A549 (cell line): Measurements from ENCODE around the gene CEP97.

Source experiments
- CEBPB ChIP-seq, 2 experiments: fragments of >200 bp in 1 of 2; sonication (Bioruptor Twin) in 1 of 2; formaldehyde crosslinking in 1 of 2; IDR thresholded peaks; 2 replicates each; pipeline ENCODE4 v1.6.1; 2012 to 2016
- EP300 ChIP-seq, 2 experiments: fragments of >200 bp; sonication (Bioruptor Twin); formaldehyde crosslinking; IDR thresholded peaks; 2 replicates in 1 of 2; 3 replicates in 1 of 2; pipeline ENCODE4 v1.6.1; 2016 to 2017
- ESRRA ChIP-seq: fragments of 150-350 bp; IDR thresholded peaks from 2 replicates; pipeline ENCODE4 v1.6.1; 2014; ENCODE audit warnings: mild to moderate bottlenecking, low read length, borderline replicate concordance
- JUNB ChIP-seq: fragments of >200 bp; sonication (Bioruptor Twin); formaldehyde crosslinking; IDR thresholded peaks from 2 replicates; pipeline ENCODE4 v1.6.1; 2016
- PHF8 ChIP-seq: fragments of 200-600 bp; sonication (generic); IDR thresholded peaks from 2 replicates; pipeline ENCODE4 v1.6.1; 2016; ENCODE audit warnings: low read depth, mild to moderate bottlenecking, antibody characterized with exemption, moderate library complexity, borderline replicate concordance
- POLR2A ChIP-seq: IDR thresholded peaks from 2 replicates; pipeline ENCODE4 v1.6.1; 2012; ENCODE audit warnings: mild to moderate bottlenecking, low read length
- RAD21 ChIP-seq, 2 experiments: fragments of >200 bp in 1 of 2; sonication (Bioruptor Twin) in 1 of 2; formaldehyde crosslinking in 1 of 2; IDR thresholded peaks in 1 of 2; conservative IDR thresholded peaks in 1 of 2; 2 replicates in 1 of 2; 3 replicates in 1 of 2; pipeline ENCODE4 v1.6.1; 2012 to 2018; ENCODE audit warnings: inconsistent platforms in 1 of 2
- REST ChIP-seq: fragments of 200-600 bp; sonication (generic); IDR thresholded peaks from 2 replicates; pipeline ENCODE4 v1.6.1; 2016; ENCODE audit warnings: antibody characterized with exemption, mild to moderate bottlenecking, moderate library complexity
- SREBF2 ChIP-seq: fragments of 450-650 bp; IDR thresholded peaks from 2 replicates; pipeline ENCODE4 v1.6.1; 2014; ENCODE audit warnings: mild to moderate bottlenecking, moderate library complexity
- TF ChIP-seq, protein P1 (sequence below): fragments of >200 bp; sonication (Bioruptor Twin); formaldehyde crosslinking; IDR thresholded peaks from 3 replicates; pipeline ENCODE4 v1.5.1; 2016
- TF ChIP-seq, protein P2 (sequence below): fragments of 450-650 bp; IDR thresholded peaks from 2 replicates; pipeline ENCODE4 v1.6.1; 2014; ENCODE audit warnings: antibody characterized with exemption

GRCh38 chr3:101809178-101810021 is 85.0 kb downstream of the CEP97 start:
- TF ChIP-seq RAD21 (conservative IDR thresholded peaks at IDR 0.05 in 1 of 2, IDR thresholded peaks at IDR 0.05 in 1 of 2) (peak; percentile 76 to 84), REST (no peak), JUNB (no peak), POLR2A (no peak), PHF8 (no peak), ESRRA (no peak), CEBPB (IDR thresholded peaks at IDR 0.05) (no peak), EP300 (IDR thresholded peaks at IDR 0.05) (no peak), SREBF2 (no peak)
- TF ChIP-seq, protein P1, sequence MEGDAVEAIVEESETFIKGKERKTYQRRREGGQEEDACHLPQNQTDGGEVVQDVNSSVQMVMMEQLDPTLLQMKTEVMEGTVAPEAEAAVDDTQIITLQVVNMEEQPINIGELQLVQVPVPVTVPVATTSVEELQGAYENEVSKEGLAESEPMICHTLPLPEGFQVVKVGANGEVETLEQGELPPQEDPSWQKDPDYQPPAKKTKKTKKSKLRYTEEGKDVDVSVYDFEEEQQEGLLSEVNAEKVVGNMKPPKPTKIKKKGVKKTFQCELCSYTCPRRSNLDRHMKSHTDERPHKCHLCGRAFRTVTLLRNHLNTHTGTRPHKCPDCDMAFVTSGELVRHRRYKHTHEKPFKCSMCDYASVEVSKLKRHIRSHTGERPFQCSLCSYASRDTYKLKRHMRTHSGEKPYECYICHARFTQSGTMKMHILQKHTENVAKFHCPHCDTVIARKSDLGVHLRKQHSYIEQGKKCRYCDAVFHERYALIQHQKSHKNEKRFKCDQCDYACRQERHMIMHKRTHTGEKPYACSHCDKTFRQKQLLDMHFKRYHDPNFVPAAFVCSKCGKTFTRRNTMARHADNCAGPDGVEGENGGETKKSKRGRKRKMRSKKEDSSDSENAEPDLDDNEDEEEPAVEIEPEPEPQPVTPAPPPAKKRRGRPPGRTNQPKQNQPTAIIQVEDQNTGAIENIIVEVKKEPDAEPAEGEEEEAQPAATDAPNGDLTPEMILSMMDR = peak; percentile 79
- TF ChIP-seq, protein P2, sequence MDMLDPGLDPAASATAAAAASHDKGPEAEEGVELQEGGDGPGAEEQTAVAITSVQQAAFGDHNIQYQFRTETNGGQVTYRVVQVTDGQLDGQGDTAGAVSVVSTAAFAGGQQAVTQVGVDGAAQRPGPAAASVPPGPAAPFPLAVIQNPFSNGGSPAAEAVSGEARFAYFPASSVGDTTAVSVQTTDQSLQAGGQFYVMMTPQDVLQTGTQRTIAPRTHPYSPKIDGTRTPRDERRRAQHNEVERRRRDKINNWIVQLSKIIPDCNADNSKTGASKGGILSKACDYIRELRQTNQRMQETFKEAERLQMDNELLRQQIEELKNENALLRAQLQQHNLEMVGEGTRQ = no peak
